ENCODE measurements around the gene TXNL4A. TPM values are rescaled to one million over a fixed set of nuclear protein-coding genes. Genes with fewer than 3 reads are reported as not detected.

Gene TXNL4A
- total RNA-seq, 1 experiment from 2014 or later: 75.9 TPM

GRCh38 chr18:79947054-79947755 lies 41.2 kb downstream of the TXNL4A start:
- Mint-ChIP-seq H3K27ac (ENCODE audit: unreplicated experiment) (no peak overlapping the region), H3K4me1 (ENCODE audit: low read depth, unreplicated experiment) (no peaks in the 10 kb centered on the region), H3K9me3 (ENCODE audit: low read depth, unreplicated experiment) (no peaks in the 10 kb centered on the region), H3K36me3 (ENCODE audit: insufficient read depth, unreplicated experiment) (peaks cover 16% of the 10 kb centered on the region), H3K27me3 (ENCODE audit: unreplicated experiment) (no peaks in the 10 kb centered on the region), H3K4me3 (ENCODE audit: low read depth, unreplicated experiment) (no peak overlapping the region)
- intact Hi-C loops (cut with micrococcal nuclease; ENCODE audit: unreplicated experiment): no loop called here
- CTCF ChIA-PET: no interaction called here
- DNase-seq: no peak
- no TSS peak for BruUV-seq (replicated peaks)
- TF ChIP-seq CTCF (IDR thresholded peaks at IDR 0.05; ENCODE audit: unreplicated experiment): no peak

DNA sequence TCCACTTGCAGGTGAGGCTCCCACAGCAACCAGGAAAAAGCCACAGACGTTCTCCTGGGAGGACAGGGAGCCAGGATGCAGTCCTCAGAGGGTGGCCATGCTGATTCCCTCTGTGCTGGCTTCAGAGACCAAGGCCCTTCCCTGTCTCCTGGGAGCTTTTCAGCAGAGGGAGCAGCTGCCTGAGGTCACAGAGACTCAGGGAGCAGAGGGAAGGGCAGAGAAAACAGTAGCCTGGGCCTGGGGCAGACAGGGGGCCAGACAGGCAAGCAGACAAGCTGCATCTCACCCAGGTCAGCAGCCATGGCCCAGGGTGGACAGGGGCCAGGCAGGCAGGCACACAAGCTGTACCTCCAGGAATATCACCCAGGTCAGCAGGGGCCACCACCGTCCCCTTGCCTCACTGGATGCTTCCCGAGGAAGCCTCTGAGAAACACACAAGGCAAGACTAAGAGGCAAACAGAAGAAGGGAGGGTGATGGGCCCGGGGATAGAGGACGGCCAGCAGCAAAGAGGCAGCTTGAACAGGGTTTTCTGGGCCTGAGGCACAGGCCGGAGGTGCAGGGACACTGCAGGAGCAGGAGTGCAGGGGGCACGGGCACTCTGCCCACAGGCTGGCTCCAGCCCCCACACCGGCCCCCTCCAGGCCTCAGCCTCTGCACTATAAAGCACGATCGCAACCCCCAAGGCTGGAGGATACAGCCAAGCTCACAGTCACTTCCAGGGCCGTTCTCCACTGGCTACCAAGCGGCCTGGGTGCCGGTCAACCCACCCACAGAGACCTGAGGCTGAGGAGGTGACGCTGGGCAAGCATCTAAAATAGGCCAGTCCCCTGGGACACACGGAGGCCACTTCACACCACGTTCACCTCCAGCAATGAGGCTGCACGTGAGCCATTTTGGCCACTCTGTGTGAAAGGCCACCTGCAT lies 43.0 kb downstream of the TXNL4A start:
- Mint-ChIP-seq H3K36me3 (ENCODE audit: insufficient read depth, unreplicated experiment) (peaks cover 12% of the 10 kb centered on the region), H3K27me3 (ENCODE audit: unreplicated experiment) (no peaks in the 10 kb centered on the region), H3K9me3 (ENCODE audit: low read depth, unreplicated experiment) (no peaks in the 10 kb centered on the region), H3K4me1 (ENCODE audit: low read depth, unreplicated experiment) (no peaks in the 10 kb centered on the region), H3K4me3 (ENCODE audit: low read depth, unreplicated experiment) (no peak overlapping the region), H3K27ac (ENCODE audit: unreplicated experiment) (no peak overlapping the region)
- no peak for TF ChIP-seq CTCF (IDR thresholded peaks at IDR 0.05; ENCODE audit: unreplicated experiment)
- CTCF ChIA-PET: no interaction called here
- intact Hi-C loops (cut with micrococcal nuclease; ENCODE audit: unreplicated experiment): no loop called here
- no TSS peak for BruUV-seq (replicated peaks)
- DNase-seq: no peak

DNA sequence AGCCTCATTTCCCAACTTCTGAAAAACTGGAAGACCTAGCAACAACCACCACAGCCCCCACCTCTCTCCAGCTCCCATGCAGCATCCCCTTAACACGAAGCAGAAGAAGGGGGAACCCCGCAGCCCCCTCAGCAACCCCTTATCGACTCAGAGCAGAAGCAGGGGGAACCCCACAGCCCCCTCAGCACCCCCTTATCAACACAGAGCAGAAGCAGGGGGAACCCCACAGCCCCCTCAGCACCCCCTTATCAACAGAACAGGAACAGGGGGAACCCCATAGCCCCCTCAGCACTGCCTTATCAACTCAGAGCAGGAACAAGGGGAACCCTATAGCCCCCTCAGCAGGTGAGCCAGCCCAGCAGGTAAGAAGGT lies 43.6 kb downstream of the TXNL4A start:
- DNase-seq: no peak
- no peak overlapping the region for H3K4me3 Mint-ChIP-seq (ENCODE audit: low read depth, unreplicated experiment)
- no TSS peak for BruUV-seq (replicated peaks)
- intact Hi-C loops (cut with micrococcal nuclease; ENCODE audit: unreplicated experiment): no loop called here
- no peaks in the 10 kb centered on the region for H3K9me3 Mint-ChIP-seq (ENCODE audit: low read depth, unreplicated experiment)
- peaks cover 8% of the 10 kb centered on the region for H3K36me3 Mint-ChIP-seq (ENCODE audit: insufficient read depth, unreplicated experiment)
- no peaks in the 10 kb centered on the region for H3K27me3 Mint-ChIP-seq (ENCODE audit: unreplicated experiment)
- CTCF ChIA-PET: no interaction called here
- H3K4me1 Mint-ChIP-seq (ENCODE audit: low read depth, unreplicated experiment): no peaks in the 10 kb centered on the region
- no peak overlapping the region for H3K27ac Mint-ChIP-seq (ENCODE audit: unreplicated experiment)
- no peak for TF ChIP-seq CTCF (IDR thresholded peaks at IDR 0.05; ENCODE audit: unreplicated experiment)

DNA sequence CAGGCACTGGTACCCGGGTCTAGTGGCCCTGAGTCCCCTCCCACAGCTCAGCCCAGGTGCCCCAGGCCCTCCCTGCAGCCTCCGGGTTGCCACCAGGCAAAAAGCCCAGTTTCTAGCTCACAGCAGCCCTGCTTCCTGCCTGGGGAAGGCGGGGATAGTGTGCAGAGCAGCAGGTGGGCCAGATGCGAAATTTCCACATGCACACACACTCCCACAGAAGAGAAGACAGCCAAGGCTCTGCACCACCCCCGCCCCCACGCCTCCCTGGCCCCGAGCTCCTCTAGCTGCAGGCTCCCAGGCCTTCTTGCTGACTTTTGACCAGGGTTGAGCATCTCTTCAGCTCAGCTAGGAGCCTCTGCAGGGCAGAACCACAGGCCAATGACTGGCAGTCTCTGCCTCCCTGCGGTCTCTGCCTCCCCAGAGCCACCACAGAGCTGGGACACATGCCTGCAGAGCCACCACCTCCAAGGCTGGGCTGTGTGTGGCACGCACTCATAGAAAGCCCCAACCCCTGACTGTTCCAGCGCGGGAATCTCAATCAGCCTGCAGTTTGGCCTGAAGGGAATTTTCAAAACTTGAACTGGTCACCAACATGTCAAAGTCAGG lies 44.1 kb downstream of the TXNL4A start:
- Mint-ChIP-seq H3K9me3 (ENCODE audit: low read depth, unreplicated experiment) (no peaks in the 10 kb centered on the region), H3K4me3 (ENCODE audit: low read depth, unreplicated experiment) (no peak overlapping the region), H3K36me3 (ENCODE audit: insufficient read depth, unreplicated experiment) (peaks cover 8% of the 10 kb centered on the region), H3K4me1 (ENCODE audit: low read depth, unreplicated experiment) (no peaks in the 10 kb centered on the region), H3K27ac (ENCODE audit: unreplicated experiment) (no peak overlapping the region), H3K27me3 (ENCODE audit: unreplicated experiment) (no peaks in the 10 kb centered on the region)
- no TSS peak for BruUV-seq (replicated peaks)
- no peak for TF ChIP-seq CTCF (IDR thresholded peaks at IDR 0.05; ENCODE audit: unreplicated experiment)
- DNase-seq: no peak
- CTCF ChIA-PET: no interaction called here
- intact Hi-C loops (cut with micrococcal nuclease; ENCODE audit: unreplicated experiment): no loop called here
